ENCODE measurements around the gene ZRANB1.

The ZRANB1 gene

GRCh38 chr10:125016123-125016522 lies 74.2 kb downstream of the ZRANB1 start:
- TF ChIP-seq, protein P1, sequence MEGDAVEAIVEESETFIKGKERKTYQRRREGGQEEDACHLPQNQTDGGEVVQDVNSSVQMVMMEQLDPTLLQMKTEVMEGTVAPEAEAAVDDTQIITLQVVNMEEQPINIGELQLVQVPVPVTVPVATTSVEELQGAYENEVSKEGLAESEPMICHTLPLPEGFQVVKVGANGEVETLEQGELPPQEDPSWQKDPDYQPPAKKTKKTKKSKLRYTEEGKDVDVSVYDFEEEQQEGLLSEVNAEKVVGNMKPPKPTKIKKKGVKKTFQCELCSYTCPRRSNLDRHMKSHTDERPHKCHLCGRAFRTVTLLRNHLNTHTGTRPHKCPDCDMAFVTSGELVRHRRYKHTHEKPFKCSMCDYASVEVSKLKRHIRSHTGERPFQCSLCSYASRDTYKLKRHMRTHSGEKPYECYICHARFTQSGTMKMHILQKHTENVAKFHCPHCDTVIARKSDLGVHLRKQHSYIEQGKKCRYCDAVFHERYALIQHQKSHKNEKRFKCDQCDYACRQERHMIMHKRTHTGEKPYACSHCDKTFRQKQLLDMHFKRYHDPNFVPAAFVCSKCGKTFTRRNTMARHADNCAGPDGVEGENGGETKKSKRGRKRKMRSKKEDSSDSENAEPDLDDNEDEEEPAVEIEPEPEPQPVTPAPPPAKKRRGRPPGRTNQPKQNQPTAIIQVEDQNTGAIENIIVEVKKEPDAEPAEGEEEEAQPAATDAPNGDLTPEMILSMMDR (IDR thresholded peaks at IDR 0.05): no peak
- H3K4me3 Mint-ChIP-seq: no peak overlapping the region
- H3K36me3 Mint-ChIP-seq (ENCODE audit: low read depth): peaks cover 84% of the 10 kb centered on the region
- H3K4me1 Mint-ChIP-seq: peaks cover 41% of the 10 kb centered on the region
- H3K9me3 Mint-ChIP-seq: peaks cover 20% of the 10 kb centered on the region
- H3K27ac Mint-ChIP-seq: no peak overlapping the region
- DNase-seq: no peak
- peaks cover 2% of the 10 kb centered on the region for H3K27me3 Mint-ChIP-seq (ENCODE audit: low read depth, poor library complexity)

DNA sequence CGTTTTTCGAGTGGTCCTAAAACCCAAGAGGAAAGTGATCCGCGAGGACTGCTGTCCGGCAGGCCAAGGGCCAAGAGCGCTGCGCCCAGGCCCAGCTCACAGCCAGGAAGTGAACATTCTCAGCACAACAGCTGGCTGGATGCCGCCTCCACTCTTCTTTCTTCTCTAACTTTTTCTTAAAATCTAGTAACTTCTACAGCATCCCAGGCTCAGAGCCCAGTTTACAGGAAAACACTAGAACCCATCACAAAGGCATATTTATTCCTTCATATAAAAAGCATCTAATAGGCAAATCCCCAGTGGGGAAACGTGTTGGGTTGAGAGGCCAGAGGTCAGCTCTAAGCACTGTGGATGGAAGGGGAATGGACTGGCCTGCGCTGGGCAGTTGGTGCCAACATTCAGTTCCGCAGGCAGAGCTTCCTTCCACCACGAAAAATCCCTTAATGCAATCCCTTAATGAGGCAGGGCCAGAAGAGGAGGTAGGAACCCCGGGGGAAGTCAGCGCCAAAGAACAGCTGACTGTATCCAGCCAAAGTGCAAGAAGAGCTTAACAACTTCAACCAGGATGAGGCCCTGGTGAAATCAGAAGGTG lies 74.8 kb downstream of the ZRANB1 start:
- H3K27me3 Mint-ChIP-seq (ENCODE audit: low read depth, poor library complexity): peaks cover 2% of the 10 kb centered on the region
- no peak for DNase-seq
- H3K9me3 Mint-ChIP-seq: peaks cover 26% of the 10 kb centered on the region
- H3K36me3 Mint-ChIP-seq (ENCODE audit: low read depth): peaks cover 84% of the 10 kb centered on the region
- H3K27ac Mint-ChIP-seq: peak overlapping the region; percentile 38
- H3K4me3 Mint-ChIP-seq: no peak overlapping the region
- TF ChIP-seq, protein P1 (IDR thresholded peaks at IDR 0.05): no peak
- peaks cover 37% of the 10 kb centered on the region for H3K4me1 Mint-ChIP-seq

DNA sequence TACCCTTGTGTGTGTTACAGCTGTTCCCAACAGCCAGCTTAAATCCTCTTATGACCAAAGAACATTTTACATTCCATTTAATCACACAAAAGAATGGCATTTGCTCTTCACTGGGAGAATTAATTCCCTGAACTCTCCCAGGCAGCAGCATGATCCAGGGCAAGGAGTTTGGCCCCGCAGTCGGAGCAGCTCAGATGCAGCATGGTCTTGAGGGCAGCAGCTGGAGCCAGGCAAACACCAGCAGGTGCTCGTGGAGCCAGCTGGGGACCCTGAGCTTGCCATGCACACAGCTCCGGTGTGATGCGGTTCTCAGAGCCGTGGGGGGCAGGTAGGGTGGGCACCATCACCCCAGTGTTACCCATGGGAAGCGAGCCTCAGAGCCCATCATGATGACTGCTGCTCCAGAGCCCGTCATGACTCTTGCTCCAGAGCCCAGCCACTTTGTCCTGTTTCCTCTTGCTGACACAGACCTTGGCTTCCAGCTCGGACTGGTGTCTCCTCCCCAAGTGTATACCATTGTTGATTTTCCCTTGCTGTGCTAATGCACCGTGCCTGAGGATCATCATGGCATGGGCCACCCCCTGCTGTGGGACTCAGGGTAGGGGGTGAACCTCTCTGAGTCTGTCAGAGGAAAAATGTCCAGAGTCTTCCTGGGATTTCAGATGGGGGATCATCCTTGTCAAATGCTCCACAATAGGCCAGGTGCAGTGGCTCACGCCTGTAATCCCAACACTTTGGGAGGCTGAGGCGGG lies 75.8 kb downstream of the ZRANB1 start:
- peaks cover 31% of the 10 kb centered on the region for H3K9me3 Mint-ChIP-seq
- peaks cover 84% of the 10 kb centered on the region for H3K36me3 Mint-ChIP-seq (ENCODE audit: low read depth)
- no peak overlapping the region for H3K4me3 Mint-ChIP-seq
- H3K27me3 Mint-ChIP-seq (ENCODE audit: low read depth, poor library complexity): peaks cover 2% of the 10 kb centered on the region
- H3K27ac Mint-ChIP-seq: no peak overlapping the region
- no peak for DNase-seq
- H3K4me1 Mint-ChIP-seq: peaks cover 40% of the 10 kb centered on the region
- TF ChIP-seq, protein P1 (IDR thresholded peaks at IDR 0.05): no peak

DNA sequence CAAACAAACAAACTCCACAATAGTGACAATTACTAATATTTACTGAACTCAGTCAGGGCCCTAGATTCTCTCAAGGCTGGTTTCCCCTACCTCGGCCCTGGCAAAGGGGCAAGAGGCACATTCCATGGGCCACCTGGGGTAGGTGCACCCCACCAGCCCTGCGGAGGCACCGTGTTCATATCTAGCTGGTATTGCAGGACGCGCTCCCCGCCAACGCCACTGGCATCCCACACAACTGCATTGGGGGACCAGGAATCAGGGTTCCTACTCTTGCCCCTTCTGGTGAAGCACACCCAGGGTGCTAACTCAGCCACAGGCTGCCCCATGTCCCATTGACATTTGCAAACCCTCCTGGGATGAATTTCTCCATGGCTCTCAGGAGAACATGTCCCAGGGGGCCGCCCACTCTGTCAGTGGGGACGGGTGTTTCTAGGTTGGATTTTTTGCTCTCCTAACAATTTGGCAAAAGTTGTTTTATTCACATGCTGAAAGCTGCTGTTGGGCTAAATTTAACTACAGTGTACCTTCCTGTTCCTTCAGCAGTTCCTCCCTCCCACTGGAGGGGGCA lies 76.7 kb downstream of the ZRANB1 start:
- peaks cover 4% of the 10 kb centered on the region for H3K27me3 Mint-ChIP-seq (ENCODE audit: low read depth, poor library complexity)
- no peak for DNase-seq
- TF ChIP-seq, protein P1 (IDR thresholded peaks at IDR 0.05): no peak
- no peak overlapping the region for H3K4me3 Mint-ChIP-seq
- peaks cover 43% of the 10 kb centered on the region for H3K4me1 Mint-ChIP-seq
- H3K36me3 Mint-ChIP-seq (ENCODE audit: low read depth): peaks cover 86% of the 10 kb centered on the region
- H3K27ac Mint-ChIP-seq: no peak overlapping the region
- H3K9me3 Mint-ChIP-seq: peaks cover 31% of the 10 kb centered on the region

DNA sequence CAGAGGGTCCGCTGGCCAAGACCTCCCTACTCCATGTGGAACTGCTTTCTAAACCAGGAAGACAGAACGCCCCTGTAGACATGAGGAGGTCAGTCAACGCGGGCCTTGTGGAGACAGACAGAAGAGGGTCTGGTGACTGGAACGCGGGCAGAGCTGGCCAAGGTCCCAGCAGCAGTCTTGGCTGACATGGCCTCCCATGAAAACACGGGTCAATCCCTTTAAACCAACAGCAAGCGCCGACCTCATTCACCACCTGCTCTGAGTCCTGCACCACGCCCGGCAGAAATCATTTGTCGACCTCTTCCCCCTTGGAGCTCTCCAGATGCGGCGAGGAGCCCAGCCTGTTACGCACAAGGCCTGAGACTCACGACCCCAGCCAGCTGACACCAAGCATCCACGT lies 78.5 kb downstream of the ZRANB1 start:
- Mint-ChIP-seq H3K4me3 (no peak overlapping the region), H3K27ac (no peak overlapping the region), H3K27me3 (ENCODE audit: low read depth, poor library complexity) (peaks cover 6% of the 10 kb centered on the region), H3K36me3 (ENCODE audit: low read depth) (peaks cover 87% of the 10 kb centered on the region), H3K4me1 (peaks cover 45% of the 10 kb centered on the region), H3K9me3 (peaks cover 31% of the 10 kb centered on the region)
- TF ChIP-seq, protein P1 (IDR thresholded peaks at IDR 0.05): no peak
- no peak for DNase-seq

Measured in nephron progenitor cell (in vitro differentiated cells).